Heart left ventricle (tissue), 16 donors: Measurements from ENCODE around the gene PIN4. TPM values are rescaled to one million over a fixed set of nuclear protein-coding genes. Genes with fewer than 3 reads are reported as not detected.

ENCODE experiments used
- ATAC-seq, 4 donors: fragments of 200-7000 bp; cut with Tn5 transposase; one replicate each; pipeline ENCODE4 v1.9.1; 2020 to 2022; ENCODE audit warnings: moderate library complexity in 4 of 4, mild to moderate bottlenecking in 3 of 4, moderate number of reproducible peaks in 1 of 4
- DNase-seq, 5 donors: peaks; one replicate each; pipeline ENCODE4 v3.0.0-alpha.2; 2020
- H3K27ac ChIP-seq, 12 donors: fragments of 200-600 bp; sonication (generic) in 4 of 12; one replicate each; pipeline versions ENCODE4 v1.5.0 to v1.8.0; 2016 to 2022; ENCODE audit warnings: mild to moderate bottlenecking in 2 of 12
- H3K27me3 ChIP-seq, 9 donors: fragments of 200-600 bp; sonication (generic) in 2 of 9; one replicate each; pipeline versions ENCODE4 v1.5.1 to v1.8.0; 2016 to 2022; ENCODE audit warnings: mild to moderate bottlenecking in 3 of 9
- H3K36me3 ChIP-seq, 9 donors: fragments of 200-600 bp; sonication (generic) in 2 of 9; one replicate each; pipeline versions ENCODE4 v1.5.0 to v1.8.0; 2018 to 2022; ENCODE audit warnings: mild to moderate bottlenecking in 2 of 9
- H3K4me1 ChIP-seq, 12 donors: fragments of 200-600 bp; sonication (generic) in 4 of 12; one replicate each; pipeline versions ENCODE4 v1.5.0 to v1.8.0; 2016 to 2022; ENCODE audit warnings: mild to moderate bottlenecking in 3 of 12
- H3K4me3 ChIP-seq, 12 donors: fragments of 200-600 bp; sonication (generic) in 4 of 12; one replicate each; pipeline versions ENCODE4 v1.5.0 to v1.8.0; 2017 to 2022; ENCODE audit warnings: mild to moderate bottlenecking in 9 of 12, moderate library complexity in 4 of 12
- H3K9me3 ChIP-seq, 12 donors: fragments of 200-600 bp; sonication (generic) in 4 of 12; one replicate each; pipeline versions ENCODE4 v1.5.0 to v1.8.0; 2016 to 2022; ENCODE audit warnings: mild to moderate bottlenecking in 1 of 12
- POLR2A ChIP-seq, 2 donors: fragments of 450-650 bp; IDR thresholded peaks; one replicate each; pipeline ENCODE4 v1.6.1; 2017; ENCODE audit warnings: antibody characterized with exemption in 2 of 2, mild to moderate bottlenecking in 2 of 2, moderate library complexity in 2 of 2
- WGBS, 4 donors: extraction: QIAGEN DNeasy Blood & Tissue Kit in 2 of 4; methylation state at CpG; one replicate each; pipeline versions ENCODE4 v1.1.5 to v1.1.7; 2013 to 2018; 5-methylcytosine and 5-hydroxymethylcytosine counted together
- intact Hi-C, 10 donors: fragments of 100-400 bp; cut with DNase I; formaldehyde crosslinking; loops; one replicate each; pipeline versions ENCODE4 v1.11.1 to v1.14.2; 2022
- long read RNA-seq, 3 donors: library from polyadenylated mRNA; unstranded; transcript quantifications; one replicate each; pipeline ENCODE4 v2.0.0, GENCODE V29; 2020 to 2021
- polyA plus RNA-seq, 2 donors: library from polyadenylated mRNA; stranded (reverse); fragments of 200-250 nt; gene quantifications; one replicate each; pipeline ENCODE4 v1.2.3, GENCODE V29; 2013
- total RNA-seq, 9 donors: library from RNA; depleted of rRNA in 2 of 9; stranded (reverse); fragments of >200 nt in 2 of 9; fragmentation: NEBNext Ultra II Directional in 3 of 9; extraction: Animal tissue kit (Norgen Biotek cat#: 25700) in 3 of 9; gene quantifications; one replicate each; pipeline versions ENCODE4 v1.1.0 to v1.2.4, GENCODE V29; 2016 to 2023
- TF ChIP-seq, protein P1 (sequence below), 12 donors: fragments of 200-600 bp; sonication (generic) in 4 of 12; IDR thresholded peaks; one replicate each; pipeline versions ENCODE4 v1.5.0 to v1.8.0; 2018 to 2022; ENCODE audit warnings: antibody characterized with exemption in 12 of 12, mild to moderate bottlenecking in 5 of 12
- donor health status: ischemic (EF 13 %, LVEDD 7.1; RV severe dilation, severe dysfunction).
- donor health status: healthy with polysubstance abuse.
- donor health status: DM: no; HTN: yes; CAD: no.
- donor health status: DM: no; HTN: no; CAD: no.
- donor health status: ischemic (EF 25% LVEDD 6.9; RV normal size, moderate dysfunction).
- donor health status: ischemic (EF 25% LVEDD 5.7; RV mildly dilated, moderate dysfunction).
- donor health status: healthy.
- donor health status: DM: yes; HTN: yes; CAD: no.
- donor health status: ischemic (EF 35%, LVEDD 5.7; RV mildly dilated, moderate dysfunction).
- donor health status: nonischemic (EF 11% LVEDD 7.7; RV severe dilation, severe dysfunction).
- donor health status: DM: yes; HTN: yes; CAD: no.
- donor health status: PGD.
- donor health status: ischemic (EF 29% LVEDD 5.4; RV normal size, mild dysfunction).
- donor health status: nonischemic (EF 23%, LVEDD 6.1; RV moderate dilation, normal function).

The PIN4 gene
- 10 to 100 TPM in 5 of 9 donors, 1 to 10 TPM in 4; 8.4 to 13.1 (median 10.0) TPM for total RNA-seq
- 10 to 100 TPM; 16.5 to 41.5 TPM for polyA plus RNA-seq
- long read RNA-seq, donor 1, transcript PIN4-203 (4 exons, 1,321 nt) = major isoform, 9 of 20 reads
- long read RNA-seq, donor 1, partial matches to known transcripts = 5 of 20 reads
- long read RNA-seq, donor 1, other reads (novel, unspliced or antisense) = 6 of 20 reads
- long read RNA-seq, donor 2, transcript PIN4-203 (4 exons, 1,321 nt) = major isoform, 10 of 16 reads
- long read RNA-seq, donor 2, partial matches to known transcripts = 1 of 16 reads
- long read RNA-seq, donor 2, other reads (novel, unspliced or antisense) = 3 of 16 reads
- long read RNA-seq, donor 3, transcript PIN4-203 (4 exons, 1,321 nt) = major isoform, 12 of 16 reads
- long read RNA-seq, donor 3, partial matches to known transcripts = 3 of 16 reads
- long read RNA-seq, donor 3, other reads (novel, unspliced or antisense) = 1 of 16 reads

DNA sequence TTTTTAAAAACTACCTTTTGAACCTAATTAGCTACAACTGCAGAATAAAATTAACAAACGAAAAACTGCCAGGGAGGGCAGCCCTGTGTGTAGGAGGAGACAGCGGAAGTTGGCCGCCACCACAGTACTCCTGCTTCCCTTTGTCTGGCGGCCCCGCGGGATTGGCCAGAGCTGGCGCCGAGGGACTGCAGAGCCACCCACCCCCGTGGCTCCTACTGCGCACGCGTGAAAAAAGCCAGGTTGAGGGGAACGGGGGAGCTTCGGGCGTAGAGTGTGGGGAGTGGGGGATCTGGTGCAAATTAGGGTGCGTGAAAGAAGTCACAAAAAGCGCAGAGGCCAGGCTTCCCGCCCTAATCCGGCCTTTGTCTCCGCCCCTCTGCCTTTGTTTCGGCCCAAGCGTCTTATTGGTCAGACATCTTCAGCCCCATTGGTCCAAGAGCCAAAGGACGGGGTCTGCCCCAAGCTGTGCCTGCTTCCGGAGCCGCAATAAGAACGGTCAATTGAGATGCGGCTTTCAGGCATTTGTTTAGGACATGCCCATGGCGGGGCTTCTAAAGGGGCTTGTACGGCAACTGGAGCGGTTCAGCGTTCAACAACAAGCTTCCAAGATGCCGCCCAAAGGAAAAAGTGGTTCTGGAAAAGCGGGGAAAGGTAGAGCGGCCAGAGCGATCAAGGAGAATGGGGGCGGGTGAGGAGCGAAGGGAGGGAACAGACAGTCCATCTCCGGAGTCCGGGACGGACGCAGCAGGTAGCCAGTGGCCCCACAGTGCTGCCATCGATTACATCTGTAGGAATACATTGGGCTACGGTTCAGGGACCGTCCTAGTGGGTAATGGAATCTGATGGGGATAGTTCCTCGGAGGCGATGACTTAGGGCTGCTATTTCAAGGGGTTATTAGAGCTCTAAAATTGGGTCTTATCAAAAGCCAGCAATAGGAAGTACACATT, at the start of gene PIN4:
Gene PIN4, plus strand, starts transcription at position 580 of the 948 bp plus-strand sequence. Its CDS starts 29 bp downstream, at position 609.
- DNase-seq (peak; percentile 88 to 93 (median 90)), ATAC-seq (peak; percentile 98 to 99 (median 98))
- peaks cover 0 to 24% (median 10%) of the 10 kb centered on the region in 12 donors for H3K4me1 ChIP-seq
- H3K27me3 ChIP-seq = peaks cover 0 to 7% (median 0%) of the 10 kb centered on the region in 9 donors
- 1 to 38% (median 18%) methylated on average over 45 to 46 of the region's 46 CpGs for WGBS, 4 donors
- peaks cover 0 to 4% (median 2%) of the 10 kb centered on the region in 9 donors for H3K36me3 ChIP-seq
- peak within 1 kb of the TSS; percentile 53 to 89 (median 74) for H3K4me3 ChIP-seq
- intact Hi-C loops = loop anchor here in 1 of 10 donors (2.0 kb wide), 1 partner anchor 49 kb away; no protein-coding TSS in a partner anchor
- no peaks in the 10 kb centered on the region for H3K9me3 ChIP-seq
- peak in 1 of 2 donors; percentile 61 for TF ChIP-seq POLR2A (IDR thresholded peaks at IDR 0.05)
- TF ChIP-seq, protein P1, sequence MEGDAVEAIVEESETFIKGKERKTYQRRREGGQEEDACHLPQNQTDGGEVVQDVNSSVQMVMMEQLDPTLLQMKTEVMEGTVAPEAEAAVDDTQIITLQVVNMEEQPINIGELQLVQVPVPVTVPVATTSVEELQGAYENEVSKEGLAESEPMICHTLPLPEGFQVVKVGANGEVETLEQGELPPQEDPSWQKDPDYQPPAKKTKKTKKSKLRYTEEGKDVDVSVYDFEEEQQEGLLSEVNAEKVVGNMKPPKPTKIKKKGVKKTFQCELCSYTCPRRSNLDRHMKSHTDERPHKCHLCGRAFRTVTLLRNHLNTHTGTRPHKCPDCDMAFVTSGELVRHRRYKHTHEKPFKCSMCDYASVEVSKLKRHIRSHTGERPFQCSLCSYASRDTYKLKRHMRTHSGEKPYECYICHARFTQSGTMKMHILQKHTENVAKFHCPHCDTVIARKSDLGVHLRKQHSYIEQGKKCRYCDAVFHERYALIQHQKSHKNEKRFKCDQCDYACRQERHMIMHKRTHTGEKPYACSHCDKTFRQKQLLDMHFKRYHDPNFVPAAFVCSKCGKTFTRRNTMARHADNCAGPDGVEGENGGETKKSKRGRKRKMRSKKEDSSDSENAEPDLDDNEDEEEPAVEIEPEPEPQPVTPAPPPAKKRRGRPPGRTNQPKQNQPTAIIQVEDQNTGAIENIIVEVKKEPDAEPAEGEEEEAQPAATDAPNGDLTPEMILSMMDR (IDR thresholded peaks at IDR 0.05) = no peak
- H3K27ac ChIP-seq = peak within 1 kb of the TSS in 11 of 12 donors; percentile 60 to 88 (median 83)

DNA sequence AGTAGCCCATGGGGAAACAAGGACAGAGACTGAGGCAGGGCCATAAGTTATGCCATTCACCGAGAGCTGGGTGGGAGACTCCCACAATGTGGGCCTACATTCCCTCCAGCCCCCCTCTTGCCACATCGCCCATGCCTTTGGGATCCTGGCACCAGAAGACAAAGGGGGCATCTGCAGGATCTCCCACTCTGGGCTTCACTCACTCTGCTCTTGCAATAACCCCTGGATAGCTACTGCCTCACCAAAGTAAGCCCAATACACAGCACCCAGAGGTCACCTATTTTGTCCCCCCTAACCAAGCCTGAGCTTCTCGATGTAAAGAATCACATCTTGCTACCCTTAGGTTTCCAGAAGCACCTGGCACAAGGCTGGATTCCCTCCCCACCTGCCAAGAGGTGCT, 49.1 kb upstream of the PIN4 start:
- Histone ChIP-seq H3K4me3 (peak overlapping the region in 10 of 12 donors; percentile 26 to 62 (median 56)), H3K4me1 (peaks cover 0 to 36% (median 2%) of the 10 kb centered on the region in 12 donors), H3K36me3 (peaks cover 0 to 5% (median 0%) of the 10 kb centered on the region in 9 donors), H3K27ac (peak overlapping the region in 3 of 12 donors; percentile 61 to 79 (median 78)), H3K27me3 (peaks cover 0 to 39% (median 0%) of the 10 kb centered on the region in 9 donors), H3K9me3 (no peaks in the 10 kb centered on the region)
- 78 to 90% (median 86%) methylated on average over 3 of the region's 3 CpGs for WGBS, 4 donors
- intact Hi-C loops = loop anchor here in 1 of 10 donors (2.0 kb wide), 1 partner anchor 48 kb away; the partner anchor contains the start of gene PIN4
- no peak for TF ChIP-seq POLR2A (IDR thresholded peaks at IDR 0.05)
- TF ChIP-seq, protein P1 (IDR thresholded peaks at IDR 0.05) = no peak
- no peak for DNase-seq
- no peak for ATAC-seq

DNA sequence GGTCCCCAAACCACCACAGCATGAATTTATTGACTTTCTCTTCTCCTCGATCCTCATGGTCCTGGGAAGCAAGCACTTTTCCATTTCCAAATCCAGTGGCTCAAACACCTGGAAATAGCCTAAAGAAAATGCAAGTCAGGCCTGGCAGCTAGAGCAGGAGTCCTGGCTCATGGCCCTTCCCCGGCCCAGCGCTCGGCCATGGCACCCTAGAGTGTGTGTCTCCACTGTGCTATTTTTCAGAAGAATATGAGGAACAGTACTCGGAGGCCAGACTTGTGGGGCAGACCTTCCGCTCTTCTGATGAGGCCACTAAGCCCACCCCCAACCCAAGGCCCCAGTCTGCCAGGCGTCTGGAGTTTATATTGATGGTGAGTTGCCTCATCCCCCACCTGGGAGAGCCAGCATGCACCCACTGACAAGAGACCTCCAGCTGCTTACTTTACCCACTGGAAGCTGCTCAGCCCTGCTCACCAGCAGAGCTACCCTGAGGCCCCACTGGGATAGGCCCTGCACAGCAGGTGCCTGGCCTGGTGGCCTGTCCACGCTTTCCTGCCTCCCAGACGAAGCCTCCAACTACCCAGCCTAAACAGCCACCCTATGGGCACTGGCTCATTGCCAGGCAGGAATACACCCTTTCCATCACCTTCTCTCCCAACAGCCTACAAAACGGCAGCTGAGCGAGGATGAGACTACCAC, 47.6 kb upstream of the PIN4 start:
- WGBS, 4 donors = 83 to 97% (median 93%) methylated on average over 8 to 11 of the region's 11 CpGs

More for the DNA sequence above, 47.6 kb upstream of the PIN4 start:
- Histone ChIP-seq H3K27ac (no peak overlapping the region), H3K4me1 (peaks cover 0 to 21% (median 1%) of the 10 kb centered on the region in 12 donors), H3K27me3 (peaks cover 0 to 33% (median 0%) of the 10 kb centered on the region in 9 donors), H3K36me3 (peaks cover 0 to 11% (median under 1%) of the 10 kb centered on the region in 9 donors), H3K4me3 (no peak overlapping the region), H3K9me3 (no peaks in the 10 kb centered on the region)
- intact Hi-C loops = loop anchor here in 1 of 10 donors (2.0 kb wide), 1 partner anchor 47 kb away; the partner anchor contains the start of gene PIN4
- no peak for DNase-seq
- ATAC-seq = no peak
- TF ChIP-seq POLR2A (IDR thresholded peaks at IDR 0.05) = no peak
- TF ChIP-seq, protein P1 (IDR thresholded peaks at IDR 0.05) = no peak
